GM10266 (cell line): Measurements from ENCODE around the gene DMAP1.

Source experiments
- DNase-seq: peaks from one replicate; pipeline ENCODE4 v3.0.0; 2012; ENCODE audit errors: extremely low spot score
- CTCF ChIP-seq: IDR thresholded peaks from 2 replicates; pipeline ENCODE4 v1.5.1; 2012; ENCODE audit warnings: mild to moderate bottlenecking, low read depth; ENCODE audit not compliant: control insufficient read depth, insufficient read depth; ENCODE audit errors: missing control alignments

The DMAP1 gene

GRCh38 chr1:44239331-44239960, 26.2 kb downstream of the DMAP1 start:
- DNase-seq, result no peak
- TF ChIP-seq CTCF, result no peak

- DNase-seq, result no peak
- TF ChIP-seq CTCF, result no peak
These were observed 26.7 kb downstream of the DMAP1 start for GRCh38 chr1:44239961-44240371.

- no peak for DNase-seq
- no peak for TF ChIP-seq CTCF
These were observed 27.8 kb downstream of the DMAP1 start for GRCh38 chr1:44240802-44241671.

- TF ChIP-seq CTCF, result no peak
- no peak for DNase-seq
These were observed 29.5 kb downstream of the DMAP1 start for GRCh38 chr1:44242746-44243145.

GRCh38 chr1:44243782-44244495, 30.7 kb downstream of the DMAP1 start:
- DNase-seq, result no peak
- TF ChIP-seq CTCF, result no peak

- DNase-seq, result no peak
- TF ChIP-seq CTCF, result no peak
These were observed 31.7 kb downstream of the DMAP1 start for GRCh38 chr1:44244986-44245385.
